IMR-90 (cell line): Measurements from ENCODE around the gene KDM2B. TPM values are rescaled to one million over a fixed set of nuclear protein-coding genes. Genes with fewer than 3 reads are reported as not detected.

Experiments used
- ATAC-seq: fragments of 200-7000 bp; cut with Tn5 transposase; 2 replicates; pipeline ENCODE4 v1.9.1; 2020; ENCODE audit warnings: low read depth, mild to moderate bottlenecking, moderate library complexity
- BruUV-seq: library from RNA; stranded (reverse); fragments of 400-500 nt; replicated peaks from 2 replicates; lab custom pipeline; 2021; lab: Mats Ljungman, UMichigan
- CTCF ChIA-PET: fragments of 300-600 bp; formaldehyde crosslinking; extraction: SDS; loops from one replicate; lab custom pipeline; 2021; ENCODE audit warnings: antibody characterized with exemption; lab: Yijun Ruan, JAX
- POLR2A ChIA-PET: fragments of 300-600 bp; sonication (Branson Sonifier 250); formaldehyde crosslinking; loops from one replicate; lab custom pipeline; 2022; ENCODE audit warnings: antibody characterized with exemption; ENCODE audit not compliant: unreplicated experiment; lab: Charles Lee
- DNase-seq: peaks from one replicate; pipeline ENCODE4 v3.0.0; 2013
- H2AFZ ChIP-seq: replicated peaks from 2 replicates; pipeline ENCODE3; 2013; ENCODE audit warnings: low read length, mild to moderate bottlenecking; ENCODE audit not compliant: poor library complexity
- H2AK5ac ChIP-seq: 2 replicates; pipeline ENCODE4 v1.6.1; 2013; ENCODE audit warnings: low read depth, low read length, inconsistent platforms
- H2AK9ac ChIP-seq: replicated peaks from 2 replicates; pipeline ENCODE3; 2013; ENCODE audit warnings: mild to moderate bottlenecking, low read depth, low read length, moderate library complexity; ENCODE audit not compliant: poor library complexity
- H2BK120ac ChIP-seq: 2 replicates; pipeline ENCODE4 v1.6.1; 2013; ENCODE audit warnings: low read depth, low read length, inconsistent platforms
- H2BK15ac ChIP-seq: 3 replicates; pipeline ENCODE4 v1.6.1; 2013; ENCODE audit warnings: low read depth, low read length, inconsistent platforms
- H2BK20ac ChIP-seq: 2 replicates; pipeline ENCODE4 v1.6.1; 2013; ENCODE audit warnings: low read depth, mild to moderate bottlenecking, inconsistent platforms, low read length, moderate library complexity
- H2BK5ac ChIP-seq: 2 replicates; pipeline ENCODE4 v1.6.1; 2013; ENCODE audit warnings: mild to moderate bottlenecking, low read depth, low read length, inconsistent platforms; ENCODE audit not compliant: poor library complexity, severe bottlenecking
- H3K14ac ChIP-seq: replicated peaks from 2 replicates; pipeline ENCODE4 v1.6.1; 2013; ENCODE audit warnings: low read depth, low read length, inconsistent platforms
- H3K18ac ChIP-seq: 2 replicates; pipeline ENCODE4 v1.6.1; 2013; ENCODE audit warnings: low read depth, low read length, control low read depth
- H3K23ac ChIP-seq: 2 replicates; pipeline ENCODE4 v1.6.1; 2013; ENCODE audit warnings: low read depth, low read length, inconsistent platforms
- H3K27ac ChIP-seq: 2 replicates; pipeline ENCODE4 v1.5.1; 2013; ENCODE audit warnings: mild to moderate bottlenecking, control low read depth, low read length; ENCODE audit not compliant: insufficient read depth
- H3K27me3 ChIP-seq: 2 replicates; pipeline ENCODE4 v1.6.1; 2013; ENCODE audit warnings: low read length; ENCODE audit not compliant: control insufficient read depth, insufficient read depth
- H3K36me3 ChIP-seq: 2 replicates; pipeline ENCODE4 v1.6.1; 2013; ENCODE audit warnings: low read length, mixed read lengths; ENCODE audit not compliant: control insufficient read depth, insufficient read depth
- H3K4ac ChIP-seq: 2 replicates; pipeline ENCODE4 v1.6.1; 2013; ENCODE audit warnings: low read depth, low read length, inconsistent platforms
- H3K4me1 ChIP-seq: 2 replicates; pipeline ENCODE4 v1.6.1; 2013; ENCODE audit warnings: low read length, mixed read lengths; ENCODE audit not compliant: control insufficient read depth, insufficient read depth
- H3K4me2 ChIP-seq: 2 replicates; pipeline ENCODE4 v1.6.1; 2013; ENCODE audit warnings: low read depth, mild to moderate bottlenecking, control low read depth, low read length, moderate library complexity
- H3K4me3 ChIP-seq: 2 replicates; pipeline ENCODE4 v1.5.1; 2013; ENCODE audit warnings: low read depth, mild to moderate bottlenecking, control low read depth, low read length, moderate library complexity; ENCODE audit not compliant: insufficient read depth
- H3K56ac ChIP-seq: 2 replicates; pipeline ENCODE4 v1.6.1; 2013; ENCODE audit warnings: low read length, inconsistent platforms; ENCODE audit not compliant: insufficient read depth; ENCODE audit errors: extremely low read depth
- H3K79me1 ChIP-seq, 2 experiments: 2 replicates each; pipeline ENCODE4 v1.6.1; 2013; ENCODE audit warnings: low read length in 2 of 2, inconsistent platforms in 1 of 2, low read depth in 1 of 2
- H3K9ac ChIP-seq: 2 replicates; pipeline ENCODE4 v1.6.1; 2013; ENCODE audit warnings: low read depth, low read length, control low read depth
- H3K9me1 ChIP-seq: 2 replicates; pipeline ENCODE4 v1.6.1; 2013; ENCODE audit warnings: low read length, inconsistent platforms; ENCODE audit not compliant: insufficient read depth
- H3K9me3 ChIP-seq: 2 replicates; pipeline ENCODE4 v1.6.1; 2013; ENCODE audit warnings: low read length; ENCODE audit not compliant: control insufficient read depth, insufficient read depth
- H4K20me1 ChIP-seq: 2 replicates; pipeline ENCODE4 v1.6.1; 2013; ENCODE audit warnings: low read length, inconsistent platforms; ENCODE audit not compliant: insufficient read depth
- H4K5ac ChIP-seq: 2 replicates; pipeline ENCODE4 v1.6.1; 2013; ENCODE audit warnings: mild to moderate bottlenecking, low read depth, low read length, control low read depth
- H4K8ac ChIP-seq, 2 experiments: 2 replicates each; pipeline ENCODE4 v1.6.1; 2013; ENCODE audit warnings: low read depth in 2 of 2, low read length in 2 of 2, control low read depth in 1 of 2, inconsistent platforms in 1 of 2
- H4K91ac ChIP-seq: 2 replicates; pipeline ENCODE4 v1.6.1; 2013; ENCODE audit warnings: low read depth, low read length, inconsistent platforms; ENCODE audit not compliant: insufficient read depth
- BHLHE40 ChIP-seq: fragments of 150-350 bp; IDR thresholded peaks from 2 replicates; pipeline ENCODE4 v1.6.1; 2016; ENCODE audit warnings: mild to moderate bottlenecking, low read depth, low read length
- CEBPB ChIP-seq: IDR thresholded peaks from 2 replicates; pipeline ENCODE4 v1.6.1; 2012; ENCODE audit warnings: low read depth, low read length, improper control_type of control experiment
- FOS ChIP-seq: fragments of 150-350 bp; IDR thresholded peaks from 2 replicates; pipeline ENCODE4 v1.6.1; 2016; ENCODE audit warnings: low read depth, low read length
- MAZ ChIP-seq: IDR thresholded peaks from 2 replicates; pipeline ENCODE4 v1.6.1; 2012; ENCODE audit warnings: low read depth, mild to moderate bottlenecking, low read length, improper control_type of control experiment, moderate library complexity, borderline replicate concordance
- MXI1 ChIP-seq: IDR thresholded peaks from 2 replicates; pipeline ENCODE4 v1.6.1; 2012; ENCODE audit warnings: low read depth, mild to moderate bottlenecking, low read length, moderate library complexity, borderline replicate concordance
- NFE2L2 ChIP-seq: fragments of 150-350 bp; IDR thresholded peaks from 2 replicates; pipeline ENCODE4 v1.6.1; 2016; ENCODE audit warnings: low read depth, mild to moderate bottlenecking, low read length
- POLR2A ChIP-seq: IDR thresholded peaks from 2 replicates; pipeline ENCODE4 v1.6.1; 2012; ENCODE audit warnings: mild to moderate bottlenecking, low read depth, low read length
- RAD21 ChIP-seq: IDR thresholded peaks from 2 replicates; pipeline ENCODE4 v1.6.1; 2012; ENCODE audit warnings: low read length, improper control_type of control experiment
- RCOR1 ChIP-seq: IDR thresholded peaks from 2 replicates; pipeline ENCODE4 v1.6.1; 2012; ENCODE audit warnings: mild to moderate bottlenecking, low read length, improper control_type of control experiment; ENCODE audit not compliant: insufficient replicate concordance
- RFX5 ChIP-seq: IDR thresholded peaks from 2 replicates; pipeline ENCODE4 v1.8.0; 2012; ENCODE audit warnings: low read depth, mild to moderate bottlenecking, low read length, moderate library complexity
- SMC3 ChIP-seq: fragments of 150-350 bp; IDR thresholded peaks from 2 replicates; pipeline ENCODE4 v1.6.1; 2016; ENCODE audit warnings: low read depth, mild to moderate bottlenecking, antibody characterized with exemption, low read length, moderate library complexity
- WGBS, 2 experiments: methylation state at CpG; one replicate each; pipeline versions ENCODE4 v1.1.5 to v1.1.7; 2013; ENCODE audit warnings: missing lambda C conversion rate in 2 of 2; ENCODE audit not compliant: insufficient read length in 1 of 2; ENCODE audit errors: extremely low coverage in 2 of 2; 5-methylcytosine and 5-hydroxymethylcytosine counted together
- dilution Hi-C: fragments of 300-500 bp; cut with HindIII; formaldehyde crosslinking; loops from one replicate; pipeline ENCODE4 v1.14.3; 2018; ENCODE audit warnings: low sequenced_read_pairs; ENCODE audit not compliant: unreplicated experiment
- in situ Hi-C: fragments of 300-500 bp; cut with MboI; formaldehyde crosslinking; loops from 3 replicates; pipeline ENCODE4 v1.14.3; 2019; ENCODE audit warnings: low sequenced_read_pairs, inconsistent platforms, mixed read lengths
- intact Hi-C: fragments of 100-400 bp; cut with micrococcal nuclease; formaldehyde crosslinking; loops from 2 replicates; pipeline ENCODE4 v1.10.0; 2022
- polyA plus RNA-seq, 3 experiments: library from polyadenylated mRNA; depleted of rRNA; stranded (reverse); fragments of >200 nt; gene quantifications; 2 replicates each; pipeline ENCODE4 v1.2.3, GENCODE V29; 2012; ENCODE audit warnings: low replicate concordance in 1 of 3
- total RNA-seq: library from RNA; depleted of rRNA; stranded (reverse); fragments of >200 nt; gene quantifications from 2 replicates; pipeline ENCODE4 v1.2.3, GENCODE V29; 2012
- TF ChIP-seq, protein P1 (sequence below): fragments of 150-350 bp; IDR thresholded peaks from 2 replicates; pipeline ENCODE4 v1.6.1; 2016; ENCODE audit warnings: low read depth, mild to moderate bottlenecking, low read length, moderate library complexity, borderline replicate concordance
- TF ChIP-seq, protein P2 (sequence below): conservative IDR thresholded peaks from 2 replicates; pipeline ENCODE4 v1.5.1; 2012; ENCODE audit warnings: mild to moderate bottlenecking, low read depth, low read length, improper control_type of control experiment

KDM2B gene
- total and polyA plus RNA-seq, 2 of the 4 experiments (the other 2 are of a cell fraction), result 22.6 to 24.2 TPM

DNA sequence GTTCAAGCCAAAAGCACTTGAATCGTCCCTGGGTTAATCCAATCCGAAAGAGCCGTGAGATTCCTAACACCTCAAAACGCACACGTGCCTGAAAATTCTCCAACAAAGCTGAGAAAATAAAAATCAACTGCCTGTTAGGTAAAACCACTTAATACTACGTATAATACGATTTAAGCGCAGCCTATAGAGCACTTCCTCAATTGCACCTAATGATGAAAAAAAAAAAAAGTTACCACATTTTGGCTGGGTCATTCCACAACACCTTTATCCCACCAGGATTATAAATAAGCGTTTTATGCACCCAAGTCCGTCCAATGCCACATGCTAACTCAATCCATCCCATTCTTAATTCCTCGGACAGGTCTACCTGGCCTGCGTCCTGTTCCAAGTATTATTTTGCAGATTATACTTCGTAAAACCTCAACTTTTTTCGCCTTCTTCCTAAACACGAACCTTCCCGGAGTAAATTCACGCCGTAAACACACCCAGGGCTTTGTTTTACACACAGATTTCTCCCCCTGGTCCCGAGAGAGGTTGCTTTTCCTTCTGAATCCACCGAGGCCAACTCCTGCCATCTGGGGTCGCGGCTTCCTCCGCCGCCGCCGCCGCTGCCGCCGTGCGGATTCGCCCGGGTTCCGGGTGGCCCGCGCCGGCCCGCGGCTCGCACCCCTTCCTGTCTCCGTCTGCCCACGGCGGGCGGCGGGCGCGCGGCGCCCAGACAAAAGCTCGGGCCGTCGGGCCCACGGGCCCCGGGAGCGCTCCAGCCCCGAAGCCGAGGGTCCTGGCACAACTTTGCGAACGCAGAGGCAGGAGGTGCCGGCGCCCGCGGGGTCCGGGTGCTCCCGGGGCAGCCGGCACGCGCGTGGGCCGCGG lies 114.7 kb downstream of the KDM2B start (continued):
- TF ChIP-seq BHLHE40 (no peak), NFE2L2 (no peak)

- in situ Hi-C loops, result no loop called here
- no peak overlapping the region for H3K18ac ChIP-seq
- no peaks in the 10 kb centered on the region for H3K27me3 ChIP-seq
- H3K23ac ChIP-seq, result no peak overlapping the region
- dilution Hi-C loops, result no loop called here
- DNase-seq, result no peak
- intact Hi-C loops, result no loop called here
- peaks cover 24 to 65% of the 10 kb centered on the region in 2 experiments for H3K79me1 ChIP-seq
- H3K14ac ChIP-seq, result no peak overlapping the region
- no peak overlapping the region for H3K4me3 ChIP-seq
- no peak overlapping the region for H3K4ac ChIP-seq
- no peaks in the 10 kb centered on the region for H3K9me3 ChIP-seq
- no peak overlapping the region for H4K91ac ChIP-seq
- no peak overlapping the region for H2AFZ ChIP-seq
- ATAC-seq, result no peak
- H4K5ac ChIP-seq, result no peak overlapping the region
- H4K20me1 ChIP-seq, result peaks cover 46% of the 10 kb centered on the region
- no peak overlapping the region for H3K4me2 ChIP-seq
- H3K56ac ChIP-seq, result no peak overlapping the region
- POLR2A ChIA-PET, result no interaction called here
- no TSS peak for BruUV-seq
- H2AK9ac ChIP-seq, result peak overlapping the region; percentile 48
- H3K4me1 ChIP-seq, result peaks cover 3% of the 10 kb centered on the region; the same call in 1 of the 2 replicates
- 100% methylated on average over 4 of the region's 13 CpGs; no CpG with 5 or more reads in 1 of the 2 experiments for WGBS, 2 experiments
- no peak overlapping the region for H3K9ac ChIP-seq
- H3K27ac ChIP-seq, result no peak overlapping the region
- no peak overlapping the region for H2BK5ac ChIP-seq
- H3K9me1 ChIP-seq, result peaks cover 5% of the 10 kb centered on the region; the same call in 1 of the 2 replicates
- no peak overlapping the region for H2BK20ac ChIP-seq
- H4K8ac ChIP-seq, result no peak overlapping the region
- H2BK15ac ChIP-seq, result no peak overlapping the region
- CTCF ChIA-PET, result no interaction called here
- H2BK120ac ChIP-seq, result no peak overlapping the region
- no peak overlapping the region for H2AK5ac ChIP-seq
- no peaks in the 10 kb centered on the region; the same call in 1 of the 2 replicates for H3K36me3 ChIP-seq
- no peak for TF ChIP-seq CEBPB
- no peak for TF ChIP-seq FOS
- TF ChIP-seq SMC3, result no peak
- TF ChIP-seq POLR2A, result no peak
- TF ChIP-seq, protein P1, sequence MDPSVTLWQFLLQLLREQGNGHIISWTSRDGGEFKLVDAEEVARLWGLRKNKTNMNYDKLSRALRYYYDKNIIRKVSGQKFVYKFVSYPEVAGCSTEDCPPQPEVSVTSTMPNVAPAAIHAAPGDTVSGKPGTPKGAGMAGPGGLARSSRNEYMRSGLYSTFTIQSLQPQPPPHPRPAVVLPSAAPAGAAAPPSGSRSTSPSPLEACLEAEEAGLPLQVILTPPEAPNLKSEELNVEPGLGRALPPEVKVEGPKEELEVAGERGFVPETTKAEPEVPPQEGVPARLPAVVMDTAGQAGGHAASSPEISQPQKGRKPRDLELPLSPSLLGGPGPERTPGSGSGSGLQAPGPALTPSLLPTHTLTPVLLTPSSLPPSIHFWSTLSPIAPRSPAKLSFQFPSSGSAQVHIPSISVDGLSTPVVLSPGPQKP, result no peak
- TF ChIP-seq, protein P2, sequence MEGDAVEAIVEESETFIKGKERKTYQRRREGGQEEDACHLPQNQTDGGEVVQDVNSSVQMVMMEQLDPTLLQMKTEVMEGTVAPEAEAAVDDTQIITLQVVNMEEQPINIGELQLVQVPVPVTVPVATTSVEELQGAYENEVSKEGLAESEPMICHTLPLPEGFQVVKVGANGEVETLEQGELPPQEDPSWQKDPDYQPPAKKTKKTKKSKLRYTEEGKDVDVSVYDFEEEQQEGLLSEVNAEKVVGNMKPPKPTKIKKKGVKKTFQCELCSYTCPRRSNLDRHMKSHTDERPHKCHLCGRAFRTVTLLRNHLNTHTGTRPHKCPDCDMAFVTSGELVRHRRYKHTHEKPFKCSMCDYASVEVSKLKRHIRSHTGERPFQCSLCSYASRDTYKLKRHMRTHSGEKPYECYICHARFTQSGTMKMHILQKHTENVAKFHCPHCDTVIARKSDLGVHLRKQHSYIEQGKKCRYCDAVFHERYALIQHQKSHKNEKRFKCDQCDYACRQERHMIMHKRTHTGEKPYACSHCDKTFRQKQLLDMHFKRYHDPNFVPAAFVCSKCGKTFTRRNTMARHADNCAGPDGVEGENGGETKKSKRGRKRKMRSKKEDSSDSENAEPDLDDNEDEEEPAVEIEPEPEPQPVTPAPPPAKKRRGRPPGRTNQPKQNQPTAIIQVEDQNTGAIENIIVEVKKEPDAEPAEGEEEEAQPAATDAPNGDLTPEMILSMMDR, result no peak
- TF ChIP-seq RCOR1, result no peak
- TF ChIP-seq RAD21, result no peak
- no peak for TF ChIP-seq RFX5
- TF ChIP-seq NFE2L2, result no peak
- no peak for TF ChIP-seq MAZ
- TF ChIP-seq MXI1, result no peak
Observed at GRCh38 chr12:121464331-121464730, 116.5 kb downstream of the KDM2B start.
